Common myeloid progenitor, CD34-positive (primary cell): ENCODE data around the gene TIMELESS.
"Not testable (repeated sequence)": the region's sequence is repeated elsewhere in the genome, so short reads cannot be mapped to it uniquely, and the experiment has no call there.

Source experiments
- CTCF ChIA-PET: fragments of 350-600 bp; sonication (Branson Sonifier 250); formaldehyde crosslinking; loops from one replicate; lab custom pipeline; 2021; ENCODE audit warnings: antibody characterized with exemption; lab: Charles Lee
- POLR2A ChIA-PET: fragments of 350-600 bp; sonication (Branson Sonifier 250); formaldehyde crosslinking; loops from one replicate; lab custom pipeline; 2021; ENCODE audit warnings: antibody characterized with exemption; lab: Charles Lee
- DNase-seq, 3 donors: peaks; one replicate each; pipeline versions ENCODE4 v3.0.0 to v3.0.0-alpha.2; 2013
- H3K27ac ChIP-seq, 2 experiments: 1 replicate in 1 of 2; 2 replicates in 1 of 2; pipeline ENCODE4 v1.7.0; 2013; ENCODE audit warnings: inconsistent platforms in 2 of 2, low read length in 2 of 2, mild to moderate bottlenecking in 2 of 2, low read depth in 1 of 2, moderate library complexity in 1 of 2; ENCODE audit not compliant: severe bottlenecking in 2 of 2, insufficient read depth in 1 of 2, poor library complexity in 1 of 2
- H3K27me3 ChIP-seq, 5 experiments: replicated peaks in 2 of 5; 1 replicate in 3 of 5; 2 replicates in 2 of 5; pipeline versions ENCODE4 v1.6.1 to v1.7.0; 2013; ENCODE audit warnings: low read length in 4 of 5, mild to moderate bottlenecking in 2 of 5, moderate library complexity in 2 of 5, inconsistent platforms in 1 of 5; ENCODE audit not compliant: insufficient read depth in 5 of 5, control insufficient read depth in 4 of 5
- H3K36me3 ChIP-seq, 4 experiments: 1 replicate in 2 of 4; 2 replicates in 2 of 4; pipeline versions ENCODE4 v1.6.1 to v1.7.0; 2013; ENCODE audit warnings: low read length in 3 of 4, control low read depth in 1 of 4, mild to moderate bottlenecking in 1 of 4; ENCODE audit not compliant: control insufficient read depth in 4 of 4, insufficient read depth in 4 of 4
- H3K4me1 ChIP-seq, 4 experiments: 1 replicate in 3 of 4; 2 replicates in 1 of 4; pipeline versions ENCODE4 v1.6.1 to v1.7.1; 2013; ENCODE audit warnings: low read length in 3 of 4, mild to moderate bottlenecking in 3 of 4, control low read depth in 1 of 4, inconsistent platforms in 1 of 4, moderate library complexity in 1 of 4; ENCODE audit not compliant: control insufficient read depth in 4 of 4, insufficient read depth in 4 of 4; ENCODE audit errors: control extremely low read depth in 1 of 4
- H3K4me3 ChIP-seq, 7 experiments: 1 replicate in 4 of 7; 2 replicates in 3 of 7; pipeline versions ENCODE4 v1.5.1 to v1.7.0; 2013; ENCODE audit warnings: mild to moderate bottlenecking in 7 of 7, low read length in 6 of 7, moderate library complexity in 6 of 7, inconsistent platforms in 2 of 7, low read depth in 2 of 7, control low read depth in 1 of 7; ENCODE audit not compliant: insufficient read depth in 4 of 7, control insufficient read depth in 1 of 7; ENCODE audit errors: extremely low read depth in 1 of 7
- H3K9me3 ChIP-seq, 5 experiments: 1 replicate in 4 of 5; 2 replicates in 1 of 5; pipeline versions ENCODE4 v1.6.1 to v1.7.1; 2013; ENCODE audit warnings: low read length in 4 of 5, mild to moderate bottlenecking in 2 of 5, inconsistent platforms in 1 of 5, low read depth in 1 of 5, moderate library complexity in 1 of 5; ENCODE audit not compliant: control insufficient read depth in 4 of 5, insufficient read depth in 2 of 5; ENCODE audit errors: control extremely low read depth in 1 of 5
- WGBS: methylation state at CpG from one replicate; pipeline ENCODE4 v1.1.5; 2013; ENCODE audit not compliant: insufficient coverage; 5-methylcytosine and 5-hydroxymethylcytosine counted together

Gene TIMELESS

GRCh38 chr12:56408799-56409417 is 40.3 kb downstream of the TIMELESS start:
- 96% methylated on average over 4 of the region's 5 CpGs for WGBS
- Histone ChIP-seq H3K9me3 (no peaks in the 10 kb centered on the region), H3K4me3 (no peak overlapping the region), H3K36me3 (peaks cover 0 to 6% (median 0%) of the 10 kb centered on the region in 4 experiments), H3K27ac (no peak overlapping the region), H3K27me3 (no peaks in the 10 kb centered on the region), H3K4me1 (no peaks in the 10 kb centered on the region)
- POLR2A ChIA-PET: no interaction called here
- CTCF ChIA-PET: interaction anchor here (0.7 to 2.4 kb wide), 2 partner anchors 9 to 14 kb away, joined by 3 to 6 read pairs; no protein-coding TSS in a partner anchor
- DNase-seq: no peak

- CTCF ChIA-PET, H3K27me3 ChIP-seq, H3K36me3 ChIP-seq, DNase-seq, H3K9me3 ChIP-seq, H3K4me1 ChIP-seq, H3K4me3 ChIP-seq, H3K27ac ChIP-seq, POLR2A ChIA-PET: not testable (repeated sequence)
- no CpG with 5 or more reads among the region's 3 CpGs for WGBS
These were observed 45.0 kb downstream of the TIMELESS start for GRCh38 chr12:56404227-56404626.

- H3K4me3 ChIP-seq: not testable (repeated sequence)
These were observed 47.6 kb downstream of the TIMELESS start for GRCh38 chr12:56401612-56402011.

GRCh38 chr12:56401125-56401524 is 48.1 kb downstream of the TIMELESS start:
- H3K27me3 ChIP-seq, H3K27ac ChIP-seq, DNase-seq, H3K9me3 ChIP-seq, H3K4me1 ChIP-seq, H3K4me3 ChIP-seq, CTCF ChIA-PET, POLR2A ChIA-PET, H3K36me3 ChIP-seq: not testable (repeated sequence)
- WGBS: no CpG with 5 or more reads among the region's 3 CpGs

More at GRCh38 chr12:56401612-56402011, 47.6 kb downstream of the TIMELESS start:
- DNase-seq, CTCF ChIA-PET, H3K9me3 ChIP-seq, POLR2A ChIA-PET, H3K27me3 ChIP-seq, H3K36me3 ChIP-seq, H3K27ac ChIP-seq, H3K4me1 ChIP-seq: not testable (repeated sequence)

- 100% methylated on average over 2 of the region's 3 CpGs for WGBS
- H3K27ac ChIP-seq, H3K36me3 ChIP-seq, H3K9me3 ChIP-seq, CTCF ChIA-PET, H3K4me3 ChIP-seq, H3K4me1 ChIP-seq, DNase-seq, POLR2A ChIA-PET, H3K27me3 ChIP-seq: not testable (repeated sequence)
These were observed 49.8 kb downstream of the TIMELESS start for GRCh38 chr12:56399466-56399865.

GRCh38 chr12:56398324-56398723 is 50.9 kb downstream of the TIMELESS start:
- H3K36me3 ChIP-seq: no peaks in the 10 kb centered on the region
- no peaks in the 10 kb centered on the region for H3K4me1 ChIP-seq
- no peaks in the 10 kb centered on the region for H3K27me3 ChIP-seq
- ChIA-PET CTCF (interaction anchor here (0.6 to 2.0 kb wide), 3 partner anchors 9 to 38 kb away, joined by 3 to 6 read pairs (median 4); no protein-coding TSS in a partner anchor), POLR2A (no interaction called here)
- no peak overlapping the region for H3K4me3 ChIP-seq
- DNase-seq: no peak
- H3K9me3 ChIP-seq: peaks cover 0 to 5% (median 3%) of the 10 kb centered on the region in 5 experiments
- no peak overlapping the region for H3K27ac ChIP-seq

- H3K27ac ChIP-seq: no peak overlapping the region
- POLR2A ChIA-PET: no interaction called here
- H3K36me3 ChIP-seq: no peaks in the 10 kb centered on the region
- DNase-seq: no peak
- 100% methylated on average over 1 of the region's 2 CpGs for WGBS
- no peaks in the 10 kb centered on the region for H3K27me3 ChIP-seq
- no peaks in the 10 kb centered on the region for H3K4me1 ChIP-seq
- CTCF ChIA-PET: no interaction called here
- peaks cover 0 to 3% (median 0%) of the 10 kb centered on the region in 5 experiments for H3K9me3 ChIP-seq
- H3K4me3 ChIP-seq: no peak overlapping the region
These were observed 56.9 kb downstream of the TIMELESS start for GRCh38 chr12:56392331-56392730.
